Testis (tissue), 3 donors: ENCODE results near the gene NOP9. TPM values are rescaled to one million over a fixed set of nuclear protein-coding genes. Genes with fewer than 3 reads are reported as not detected.

Experiments used
- DNase-seq: peaks from one replicate; pipeline ENCODE4 v3.0.0-alpha.2; 2019
- H3K27ac ChIP-seq, 2 donors: fragments of 200-600 bp; sonication (generic); one replicate each; pipeline ENCODE4 v1.5.1; 2019
- H3K27me3 ChIP-seq: fragments of 200-600 bp; sonication (generic); one replicate; pipeline ENCODE4 v1.5.1; 2019
- H3K36me3 ChIP-seq: fragments of 200-600 bp; sonication (generic); one replicate; pipeline ENCODE4 v1.5.1; 2017; ENCODE audit warnings: low read depth; ENCODE audit errors: missing control alignments
- H3K4me1 ChIP-seq: fragments of 200-600 bp; sonication (generic); one replicate; pipeline ENCODE4 v1.5.1; 2019
- H3K4me3 ChIP-seq, 2 donors: fragments of 200-600 bp; sonication (generic); one replicate each; pipeline ENCODE4 v1.5.1; 2017 to 2019
- H3K9me3 ChIP-seq: fragments of 200-600 bp; sonication (generic); one replicate; pipeline ENCODE4 v1.5.1; 2017
- POLR2A ChIP-seq: fragments of 450-650 bp; IDR thresholded peaks from one replicate; pipeline ENCODE4 v1.6.1; 2017; ENCODE audit warnings: antibody characterized with exemption, mild to moderate bottlenecking, moderate library complexity
- WGBS, 2 donors: methylation state at CpG; one replicate each; pipeline ENCODE4 v1.1.5; 2018; 5-methylcytosine and 5-hydroxymethylcytosine counted together
- intact Hi-C: fragments of 100-400 bp; cut with DNase I; formaldehyde crosslinking; loops from one replicate; pipeline ENCODE4 v1.15.1; 2023; ENCODE audit warnings: low total_unique reads
- polyA plus RNA-seq: library from polyadenylated mRNA; stranded (reverse); fragments of 350-450 nt; fragmentation: Illumina TruSeq; extraction: RNeasy Lipid Tissue Mini Kit (QIAGEN cat#74804); gene quantifications from one replicate; pipeline ENCODE4 v1.2.3, GENCODE V29; 2014; ENCODE audit warnings: low read depth, low replicate concordance; ENCODE audit not compliant: insufficient read depth
- total RNA-seq, 2 donors: library from RNA; depleted of rRNA; stranded (reverse); fragments of >200 nt; gene quantifications; one replicate each; pipeline ENCODE4 v1.2.3, GENCODE V29; 2016
- TF ChIP-seq, protein P1 (sequence below), 3 experiments: fragments of 450-650 bp in 2 of 3; fragments of 200-600 bp in 1 of 3; sonication (generic) in 1 of 3; IDR thresholded peaks; one replicate each; pipeline ENCODE4 v1.5.1; 2016 to 2019; ENCODE audit warnings: antibody characterized with exemption in 3 of 3, mild to moderate bottlenecking in 2 of 3, moderate library complexity in 1 of 3

Gene NOP9
- total and polyA plus RNA-seq, 3 donors from 2014 or later = 20.1 to 27.6 (median 25.0) TPM

DNA sequence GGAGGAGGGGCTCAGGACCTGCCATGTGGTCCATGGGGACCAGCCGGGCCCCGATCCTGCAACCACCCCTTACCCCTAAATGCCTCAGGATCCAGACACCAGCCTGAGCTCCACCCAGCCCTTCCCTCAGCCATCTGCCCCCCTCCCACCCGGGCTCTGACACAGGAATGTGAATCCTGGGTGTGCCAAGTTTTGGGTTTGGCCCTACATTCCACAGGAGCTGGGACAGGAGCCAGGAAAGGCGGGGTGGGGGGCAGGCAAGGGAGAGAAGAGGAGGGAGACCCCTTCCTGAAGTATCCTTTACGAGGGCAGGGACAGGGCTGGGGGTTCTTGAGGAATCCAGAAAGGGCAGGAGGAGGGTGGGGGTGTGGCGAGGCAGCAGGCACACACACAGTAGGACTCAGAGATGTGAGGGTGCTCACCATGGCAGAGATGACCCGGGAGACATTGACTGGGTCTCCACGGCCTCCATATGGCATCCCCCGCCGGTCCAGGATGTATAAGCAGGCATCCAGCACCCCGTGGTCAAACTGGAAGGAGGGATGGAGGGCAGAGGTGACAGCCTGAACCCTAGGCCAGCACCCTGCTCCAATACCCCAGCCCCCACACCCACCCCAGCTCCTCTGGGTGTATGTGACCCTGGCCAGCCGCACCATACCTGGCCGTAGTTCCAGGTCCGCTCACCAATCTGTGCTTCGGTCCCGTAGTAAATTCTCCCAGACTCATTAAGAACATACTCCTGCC is 40.2 kb upstream of the NOP9 start:
- H3K4me1 ChIP-seq = no peaks in the 10 kb centered on the region
- intact Hi-C loops = no loop called here
- DNase-seq = no peak
- H3K36me3 ChIP-seq = no peaks in the 10 kb centered on the region
- H3K9me3 ChIP-seq = no peaks in the 10 kb centered on the region
- 85 to 90% methylated on average over 14 to 16 of the region's 16 CpGs for WGBS, 2 donors
- no peaks in the 10 kb centered on the region for H3K27me3 ChIP-seq
- H3K27ac ChIP-seq = no peak overlapping the region
- TF ChIP-seq, protein P1, sequence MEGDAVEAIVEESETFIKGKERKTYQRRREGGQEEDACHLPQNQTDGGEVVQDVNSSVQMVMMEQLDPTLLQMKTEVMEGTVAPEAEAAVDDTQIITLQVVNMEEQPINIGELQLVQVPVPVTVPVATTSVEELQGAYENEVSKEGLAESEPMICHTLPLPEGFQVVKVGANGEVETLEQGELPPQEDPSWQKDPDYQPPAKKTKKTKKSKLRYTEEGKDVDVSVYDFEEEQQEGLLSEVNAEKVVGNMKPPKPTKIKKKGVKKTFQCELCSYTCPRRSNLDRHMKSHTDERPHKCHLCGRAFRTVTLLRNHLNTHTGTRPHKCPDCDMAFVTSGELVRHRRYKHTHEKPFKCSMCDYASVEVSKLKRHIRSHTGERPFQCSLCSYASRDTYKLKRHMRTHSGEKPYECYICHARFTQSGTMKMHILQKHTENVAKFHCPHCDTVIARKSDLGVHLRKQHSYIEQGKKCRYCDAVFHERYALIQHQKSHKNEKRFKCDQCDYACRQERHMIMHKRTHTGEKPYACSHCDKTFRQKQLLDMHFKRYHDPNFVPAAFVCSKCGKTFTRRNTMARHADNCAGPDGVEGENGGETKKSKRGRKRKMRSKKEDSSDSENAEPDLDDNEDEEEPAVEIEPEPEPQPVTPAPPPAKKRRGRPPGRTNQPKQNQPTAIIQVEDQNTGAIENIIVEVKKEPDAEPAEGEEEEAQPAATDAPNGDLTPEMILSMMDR (IDR thresholded peaks at IDR 0.05) = no peak
- TF ChIP-seq POLR2A = no peak
- H3K4me3 ChIP-seq = no peak overlapping the region

DNA sequence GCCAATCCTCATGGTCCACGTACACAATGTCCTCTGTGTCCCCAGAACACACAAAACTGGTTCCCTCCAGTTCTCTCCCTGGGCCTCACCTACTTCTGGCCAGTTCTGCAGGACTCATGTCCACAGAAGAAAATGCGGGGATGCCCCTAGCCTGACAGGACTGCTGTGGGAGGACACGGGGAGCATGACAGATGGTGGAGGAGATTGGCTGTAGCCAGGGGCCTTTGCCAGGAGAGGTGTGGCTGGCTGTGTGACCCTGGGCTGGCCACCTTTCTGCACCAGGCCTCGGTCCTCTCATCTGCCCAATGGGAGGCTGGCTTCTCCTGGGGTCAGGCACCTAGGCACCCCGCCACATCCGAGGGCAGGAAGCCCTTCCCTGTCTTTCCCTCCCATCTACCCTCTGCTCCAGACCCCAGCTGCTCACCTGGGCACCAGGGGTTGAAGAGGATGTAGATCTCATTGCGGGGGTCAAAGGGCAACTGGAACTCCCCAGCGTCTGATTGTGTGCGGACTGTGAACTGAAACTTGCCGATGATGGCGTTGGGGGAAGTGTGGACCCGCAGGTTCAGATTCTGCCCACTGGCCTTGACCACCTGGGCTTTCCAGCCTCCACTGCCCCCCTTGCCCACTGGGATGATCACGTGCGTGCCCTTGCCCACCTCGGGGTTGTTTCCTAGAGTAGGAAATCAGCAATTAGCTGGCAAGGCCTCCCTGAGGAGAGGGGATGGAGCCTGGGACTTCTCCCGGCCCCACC is 39.4 kb upstream of the NOP9 start:
- Histone ChIP-seq H3K4me3 (no peak overlapping the region), H3K4me1 (no peaks in the 10 kb centered on the region), H3K9me3 (no peaks in the 10 kb centered on the region), H3K36me3 (no peaks in the 10 kb centered on the region), H3K27ac (no peak overlapping the region), H3K27me3 (no peaks in the 10 kb centered on the region)
- 89% methylated on average over 12 to 16 of the region's 16 CpGs for WGBS, 2 donors
- TF ChIP-seq, protein P1 (IDR thresholded peaks at IDR 0.05) = no peak
- no peak for TF ChIP-seq POLR2A
- intact Hi-C loops = no loop called here
- no peak for DNase-seq

DNA sequence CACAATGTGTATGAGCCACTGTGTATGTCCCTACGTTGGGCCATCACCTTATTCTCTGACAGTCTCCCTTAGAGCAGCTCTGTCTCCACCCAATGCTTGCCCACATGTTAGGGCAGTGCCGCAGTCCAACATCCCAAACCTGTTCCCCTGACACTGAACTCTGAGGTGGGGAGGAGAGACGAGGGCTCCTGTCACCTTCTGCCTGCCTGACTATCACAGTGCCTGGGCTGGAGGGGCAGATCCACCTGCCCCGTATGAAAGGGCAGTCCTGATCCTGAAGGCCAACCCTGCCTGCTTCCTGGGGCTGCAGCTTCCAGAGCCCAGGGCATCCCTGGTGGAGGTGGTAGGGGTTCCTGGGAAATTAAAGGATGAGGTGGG is 38.9 kb upstream of the NOP9 start:
- 76 to 94% methylated on average over 3 to 4 of the region's 4 CpGs for WGBS, 2 donors
- TF ChIP-seq POLR2A = no peak
- TF ChIP-seq, protein P1 (IDR thresholded peaks at IDR 0.05) = no peak
- H3K4me1 ChIP-seq = no peaks in the 10 kb centered on the region
- no peak overlapping the region for H3K4me3 ChIP-seq
- H3K36me3 ChIP-seq = no peaks in the 10 kb centered on the region
- H3K27me3 ChIP-seq = no peaks in the 10 kb centered on the region
- H3K9me3 ChIP-seq = no peaks in the 10 kb centered on the region
- no peak for DNase-seq
- intact Hi-C loops = no loop called here
- no peak overlapping the region for H3K27ac ChIP-seq

DNA sequence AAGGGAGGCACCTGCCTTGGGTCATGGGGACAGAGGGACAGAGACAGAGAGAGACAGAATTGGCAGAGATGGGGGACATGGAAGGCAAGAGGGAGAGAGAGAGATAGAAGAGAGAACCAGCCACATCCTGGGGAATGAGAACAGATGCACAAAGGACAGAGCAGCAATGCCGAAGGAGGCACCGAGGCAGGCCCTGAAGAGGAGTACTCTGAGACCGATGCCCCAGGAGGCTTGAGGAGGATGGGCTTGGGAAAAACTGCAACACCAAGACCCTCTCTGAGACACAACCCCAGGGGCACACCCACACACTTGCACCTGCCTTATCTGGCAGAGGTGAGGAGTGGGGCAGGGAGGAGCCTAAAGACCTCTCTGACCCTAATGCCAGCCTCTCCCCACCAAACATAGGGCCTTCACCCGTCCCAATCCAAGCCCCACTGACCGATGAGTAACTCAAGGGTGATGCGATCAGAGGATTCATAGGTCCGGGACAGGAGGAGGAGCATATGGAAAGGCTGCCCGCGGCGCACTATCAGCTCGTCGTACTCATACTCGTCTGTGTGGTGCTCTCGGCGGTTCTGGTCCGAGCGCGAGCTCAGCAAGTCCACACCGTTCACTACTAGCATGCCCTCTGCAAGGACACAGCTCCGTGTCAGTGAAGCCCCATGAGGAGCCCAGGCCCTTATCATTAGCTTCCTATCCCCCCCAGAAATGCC is 38.2 kb upstream of the NOP9 start:
- H3K4me3 ChIP-seq = no peak overlapping the region
- H3K27me3 ChIP-seq = no peaks in the 10 kb centered on the region
- intact Hi-C loops = no loop called here
- TF ChIP-seq, protein P1 (IDR thresholded peaks at IDR 0.05) = no peak
- TF ChIP-seq POLR2A = no peak
- H3K4me1 ChIP-seq = no peaks in the 10 kb centered on the region
- no peaks in the 10 kb centered on the region for H3K9me3 ChIP-seq
- WGBS, 2 donors = 93 to 96% methylated on average over 20 of the region's 20 CpGs
- no peak overlapping the region for H3K27ac ChIP-seq
- H3K36me3 ChIP-seq = no peaks in the 10 kb centered on the region
- no peak for DNase-seq
